ENCODE measurements around the gene LALBA.
"Not testable (repeated sequence)": the region's sequence is repeated elsewhere in the genome, so short reads cannot be mapped to it uniquely, and the experiment has no call there.

Gene LALBA

DNA sequence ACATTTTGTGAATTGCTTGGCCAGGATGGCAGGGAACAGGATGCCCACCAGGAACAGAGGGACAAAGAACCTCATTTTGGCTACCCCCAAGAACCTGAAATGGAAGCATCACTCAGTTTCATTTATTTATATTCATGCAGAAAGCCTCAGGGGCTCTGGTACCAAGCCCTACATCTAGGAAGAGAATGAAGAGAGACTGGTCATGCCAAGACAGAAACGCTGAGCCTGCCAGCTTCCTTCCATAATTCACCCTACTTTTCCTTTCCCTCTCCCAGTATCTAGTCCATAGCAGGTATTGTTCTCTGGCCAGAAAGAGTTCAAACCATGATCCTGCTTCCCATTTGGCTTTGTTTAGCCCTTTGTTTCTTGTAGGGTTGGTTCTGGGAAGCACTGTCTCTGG is at the start of gene LALBA:
Gene LALBA, minus strand, starts transcription at position 101 of the 400 bp plus-strand sequence. Its CDS starts 26 bp downstream, at position 75.
- no peak for DNase-seq

DNA sequence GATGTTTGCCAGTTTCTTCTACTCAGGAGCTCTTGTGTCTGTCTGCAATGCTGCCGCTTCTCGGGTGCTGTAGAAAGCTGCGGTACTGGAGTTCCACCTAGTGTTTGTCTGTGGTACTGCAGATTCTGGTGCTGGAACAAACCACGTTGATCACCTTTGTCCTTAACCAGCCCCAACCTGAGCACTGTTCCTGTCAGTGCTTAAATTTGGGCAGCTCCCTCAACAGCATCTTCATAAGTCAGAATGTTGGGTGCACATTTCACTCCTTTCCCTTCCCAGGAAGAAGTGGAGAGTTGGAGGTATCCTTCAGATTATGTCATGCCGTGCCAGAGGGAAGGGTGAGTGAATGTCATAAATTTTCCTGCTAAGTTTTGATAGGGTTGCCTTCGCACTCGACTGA is 48.7 kb upstream of the LALBA start:
- peak; percentile 60 to 81 for DNase-seq

DNA sequence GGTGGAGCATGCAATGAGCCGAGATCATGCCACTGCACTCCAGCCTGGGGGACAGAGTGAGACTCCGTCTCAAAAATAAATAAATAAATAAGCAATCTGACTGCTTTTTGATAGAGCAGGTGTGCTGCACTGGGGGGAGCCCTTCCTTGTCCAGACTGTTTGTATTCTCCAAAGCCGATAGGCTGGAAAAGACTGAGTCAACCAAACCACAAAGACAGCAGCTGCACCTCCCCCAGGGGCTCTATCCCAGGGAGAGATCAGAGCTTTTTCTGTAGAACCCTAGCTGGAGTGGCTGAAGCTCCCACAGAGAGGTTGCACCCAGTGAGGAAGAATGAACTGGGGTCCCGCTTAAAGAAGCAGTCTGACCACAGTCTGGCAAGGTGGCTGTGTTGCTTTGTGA is 45.8 kb upstream of the LALBA start:
- no peak for DNase-seq

DNA sequence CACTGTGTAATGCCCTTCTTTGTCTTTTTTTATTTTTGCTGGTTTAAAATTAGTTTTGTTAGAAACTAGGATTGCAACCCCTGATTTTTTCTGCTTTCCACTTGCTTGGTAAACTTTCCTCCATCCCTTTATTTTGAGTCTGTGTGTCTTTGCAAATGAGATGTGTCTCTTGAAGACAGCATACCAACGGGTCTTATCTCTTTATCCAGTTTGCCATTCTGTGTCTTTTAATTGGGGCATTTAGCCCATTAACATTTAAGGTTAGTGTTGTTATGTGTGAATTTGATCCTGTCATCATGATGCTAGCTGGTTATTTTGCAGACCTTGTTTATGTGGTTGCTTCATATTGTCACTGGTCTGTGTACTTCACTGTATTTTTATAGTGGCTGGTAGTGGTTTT is 43.5 kb upstream of the LALBA start:
- no peak for DNase-seq

DNA sequence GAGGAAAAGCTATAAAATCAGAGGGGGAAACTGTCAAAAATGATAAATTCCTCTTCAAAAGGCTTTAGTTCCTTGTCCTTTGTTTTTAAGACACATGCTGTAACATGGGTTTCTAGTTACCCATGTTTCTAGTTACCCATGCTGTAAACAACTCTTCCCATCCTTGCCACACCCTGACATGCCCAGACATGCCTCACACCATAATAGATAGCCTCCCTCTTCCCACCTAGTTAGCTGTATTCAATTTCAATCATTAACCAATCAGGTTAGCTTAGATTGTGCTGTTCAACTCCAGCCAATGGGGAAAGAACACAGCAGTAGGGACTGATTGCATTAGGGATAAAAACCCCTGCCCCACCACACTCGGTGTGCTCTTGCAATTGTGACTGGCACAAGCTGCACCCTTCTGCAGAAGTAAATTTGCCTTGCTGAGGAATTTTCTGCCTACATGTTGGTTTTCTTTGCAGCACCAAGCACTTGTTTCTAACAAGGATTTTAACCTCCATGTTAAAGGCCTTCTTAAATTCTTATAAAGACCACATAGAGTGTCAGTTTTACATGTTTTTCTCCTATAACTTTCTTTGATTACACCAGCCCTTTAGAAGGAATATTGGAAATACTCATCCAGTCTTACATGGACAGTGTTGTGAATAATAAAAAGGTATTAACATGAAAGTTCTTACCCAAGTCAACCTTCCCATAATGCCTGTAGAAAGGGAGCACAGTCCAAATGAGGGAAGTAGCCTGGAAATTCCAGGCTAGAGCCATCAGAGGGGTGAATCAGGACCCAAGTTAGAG is 32.5 kb upstream of the LALBA start:
- peak; percentile 5 to 6 for DNase-seq

DNA sequence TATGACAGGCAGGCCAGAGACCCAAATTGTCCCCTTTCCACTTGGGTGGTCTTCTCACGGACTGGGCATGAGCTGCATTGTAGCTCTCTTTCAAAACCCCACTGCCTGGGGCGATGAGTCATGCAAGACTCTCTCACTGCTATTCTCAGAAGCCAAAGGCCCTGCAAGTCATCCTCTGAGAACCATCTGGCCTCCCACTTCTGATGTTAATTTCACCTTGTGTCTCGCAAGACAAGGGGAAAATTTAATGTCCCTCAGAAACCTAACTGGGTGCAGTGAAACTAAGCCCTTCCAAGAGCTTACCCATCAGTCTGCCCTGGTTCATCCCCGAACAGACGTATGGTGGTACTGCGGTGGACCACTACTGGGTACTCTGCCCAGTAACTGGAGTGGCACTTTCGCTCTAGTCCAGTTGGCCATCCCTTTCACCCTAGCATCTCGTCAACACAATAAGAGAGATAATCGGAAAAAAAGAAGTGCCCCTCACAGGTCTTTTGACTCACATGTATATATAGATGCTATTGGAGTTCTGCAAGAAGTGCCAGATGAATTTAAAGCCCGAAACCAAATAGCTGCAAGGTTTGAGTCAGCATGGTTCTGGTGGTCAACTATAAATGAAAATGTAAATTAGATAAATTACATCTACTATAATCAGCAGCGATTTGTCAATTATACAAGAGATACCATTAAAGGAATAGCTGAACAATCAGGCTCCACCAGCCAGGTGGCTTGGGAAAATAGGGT is 31.3 kb upstream of the LALBA start:
- no peak for DNase-seq

DNA sequence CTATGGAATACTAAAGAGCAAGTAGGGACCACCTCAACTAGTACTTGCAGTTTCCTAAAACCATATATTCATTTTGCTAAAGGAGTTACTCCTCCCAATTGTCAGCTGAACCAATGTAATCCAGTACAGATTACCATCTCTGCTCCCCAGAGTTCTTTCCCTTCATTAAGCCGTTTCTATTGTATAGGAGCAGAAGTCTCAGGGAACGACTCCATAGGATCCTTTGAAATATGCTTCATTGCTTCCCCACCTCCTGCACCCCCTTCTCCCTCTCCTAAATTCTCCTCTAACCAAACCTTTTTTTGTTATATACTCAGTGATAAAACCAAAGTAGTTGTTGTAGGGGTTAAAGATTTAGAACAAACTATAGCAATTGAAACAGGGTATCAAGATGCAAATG is 30.7 kb upstream of the LALBA start:
- no peak for DNase-seq

DNA sequence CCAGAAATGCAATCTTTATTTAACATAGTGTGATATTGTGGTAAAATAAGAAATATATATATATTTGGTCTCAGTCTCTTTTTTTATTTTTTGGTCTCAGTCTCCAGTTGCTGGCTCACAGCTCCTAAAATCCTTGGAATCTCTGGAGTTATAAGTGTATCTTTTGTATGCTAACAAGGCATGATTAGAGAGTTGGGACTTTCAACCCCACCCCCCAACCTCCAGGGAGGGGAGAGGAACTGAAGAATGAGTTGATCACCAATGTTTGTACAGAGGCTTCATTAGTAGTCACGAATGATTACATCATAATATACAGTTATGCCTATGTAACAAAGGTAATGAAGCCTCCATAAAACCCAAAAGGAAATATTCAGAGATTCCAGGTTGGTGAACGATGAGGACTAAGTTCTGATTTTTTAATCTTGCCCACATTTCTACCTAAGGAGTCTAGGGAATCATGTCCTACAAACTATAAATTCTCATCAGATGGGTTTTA is 22.8 kb upstream of the LALBA start:
- DNase-seq: no peak

DNA sequence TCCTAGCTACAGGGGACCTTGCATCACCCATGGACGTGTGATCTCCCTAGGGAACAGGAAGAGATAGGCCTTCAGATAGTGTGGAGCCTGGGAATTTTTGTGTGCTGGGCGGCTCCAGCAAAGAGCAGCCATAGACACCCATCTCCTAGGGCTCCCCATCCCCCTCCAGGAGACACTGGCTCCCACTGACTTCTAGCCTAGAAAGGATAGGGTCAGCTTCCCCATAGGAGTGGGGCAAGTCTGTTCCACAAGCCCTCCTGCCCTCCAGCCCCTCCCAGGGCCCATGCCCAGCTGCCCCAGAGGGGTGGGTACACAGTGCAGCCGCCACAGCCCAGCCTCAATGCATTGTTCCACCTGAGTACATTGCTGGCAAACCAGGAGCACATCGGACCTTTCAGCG is 16.5 kb upstream of the LALBA start:
- no peak for DNase-seq

DNA sequence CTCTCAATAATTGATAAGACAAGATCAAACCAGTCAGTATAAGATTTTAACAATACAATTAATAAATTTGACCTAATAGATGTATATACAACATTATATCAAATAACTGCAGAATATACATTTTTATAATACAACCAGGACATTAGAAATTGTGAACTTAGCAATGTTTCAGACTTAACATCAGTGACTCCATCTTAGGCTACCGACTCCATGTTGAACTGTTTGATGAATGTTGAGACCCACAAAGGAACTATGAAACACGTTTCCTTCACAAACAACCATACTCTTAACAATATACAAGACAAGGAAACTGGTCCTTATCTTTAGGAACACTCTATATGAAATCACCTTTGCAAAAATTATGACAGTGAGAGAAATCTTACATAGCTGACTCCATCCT is 13.9 kb upstream of the LALBA start:
- no peak for DNase-seq

DNA sequence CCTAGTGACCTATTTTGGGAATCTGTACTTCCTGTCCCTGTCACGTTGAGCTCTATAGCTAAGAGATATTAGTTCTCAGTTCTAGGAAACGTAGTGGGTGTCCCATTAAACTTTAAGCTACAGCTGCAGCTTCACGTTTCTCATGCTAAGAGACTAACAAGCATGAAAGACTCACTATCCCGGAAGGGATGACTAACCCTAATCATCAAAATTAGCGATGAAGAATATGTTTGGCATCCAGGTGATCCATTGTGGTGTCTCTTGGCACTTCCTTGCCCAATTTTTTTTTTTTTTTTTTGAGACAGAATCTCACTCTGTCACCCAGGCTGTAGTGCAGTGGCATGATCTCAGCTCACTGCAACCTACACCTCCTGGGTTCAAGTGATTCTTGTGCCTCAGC is 11.0 kb upstream of the LALBA start:
- no peak for DNase-seq

DNA sequence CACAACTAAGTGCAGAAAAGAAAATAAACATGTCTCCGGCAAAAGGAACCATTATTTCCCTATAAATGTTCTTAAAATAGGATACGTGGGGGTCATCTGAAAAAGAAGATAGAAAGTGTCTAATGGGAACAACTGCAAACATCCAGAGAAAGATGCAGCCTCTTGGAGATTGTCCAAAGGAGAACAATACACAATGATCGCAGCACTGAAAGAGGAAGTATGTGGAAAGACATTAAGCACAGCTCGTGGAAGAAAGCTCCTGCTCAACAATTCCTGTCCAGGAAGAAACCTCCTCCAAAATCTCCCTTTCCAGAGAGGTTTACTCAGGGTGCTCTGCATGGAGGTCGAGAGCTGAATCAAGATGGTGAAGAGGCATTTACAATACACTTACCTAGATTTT is 2.5 kb upstream of the LALBA start:
- DNase-seq: no peak

DNA sequence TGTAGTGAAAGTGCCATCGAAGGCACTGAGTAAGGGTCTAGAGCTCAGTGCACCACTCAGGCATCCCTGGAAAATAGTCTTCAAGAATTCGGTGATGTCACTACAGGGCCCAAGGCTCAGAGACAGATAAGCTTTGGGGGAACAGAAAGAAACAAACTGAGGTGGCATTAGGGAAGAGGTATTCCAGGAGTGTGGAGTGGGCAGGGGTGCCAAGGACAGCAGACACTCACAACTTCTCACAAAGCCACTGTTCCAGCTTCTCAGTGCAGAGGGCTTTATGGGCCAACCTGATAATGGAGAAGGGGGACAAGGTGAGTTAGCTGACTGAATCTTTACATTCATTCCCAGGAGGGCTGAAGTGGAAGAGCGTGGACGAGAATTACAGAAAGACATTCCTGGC is 2.1 kb downstream of the LALBA start:
- DNase-seq: no peak

DNA sequence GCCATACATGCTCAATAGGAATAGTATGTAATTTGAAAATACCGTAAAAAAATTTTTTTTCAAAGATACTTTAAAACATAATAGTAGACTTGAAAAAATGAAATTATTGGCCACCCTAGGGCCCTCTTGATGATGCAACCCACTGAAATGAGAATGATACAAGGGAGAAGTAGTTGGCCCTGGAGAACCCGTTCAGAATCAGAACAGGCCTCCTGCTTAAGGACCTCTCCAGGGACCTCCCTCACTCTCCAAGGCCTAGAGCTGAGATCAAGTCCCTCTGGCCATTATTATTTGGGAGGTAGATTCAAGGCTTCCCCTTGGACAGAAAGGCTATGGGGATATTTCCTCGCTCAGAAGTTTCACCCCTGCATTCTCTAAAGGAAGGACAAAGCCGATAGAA is 11.9 kb downstream of the LALBA start:
- no peak for DNase-seq

DNA sequence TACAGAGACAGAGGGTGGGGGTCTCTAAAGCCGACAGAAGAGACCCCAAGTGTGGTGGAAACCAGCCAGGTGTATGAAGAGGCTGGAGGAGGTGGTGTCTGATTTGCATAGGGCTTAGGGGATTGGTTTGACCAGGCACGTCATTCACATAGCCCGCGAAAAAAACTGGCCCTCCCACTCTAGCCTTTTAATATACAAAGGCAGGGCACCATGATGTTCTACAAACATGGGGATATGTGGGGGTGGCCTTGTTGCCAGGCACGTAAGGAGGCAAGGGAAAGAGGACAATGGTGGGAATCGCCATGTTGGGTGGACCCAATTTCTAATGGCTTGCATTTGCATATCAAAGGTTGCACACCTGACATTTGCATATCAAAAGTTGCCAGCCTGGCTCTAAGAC is 13.2 kb downstream of the LALBA start:
- DNase-seq: peak in 1 of 2 experiments; percentile 3

DNA sequence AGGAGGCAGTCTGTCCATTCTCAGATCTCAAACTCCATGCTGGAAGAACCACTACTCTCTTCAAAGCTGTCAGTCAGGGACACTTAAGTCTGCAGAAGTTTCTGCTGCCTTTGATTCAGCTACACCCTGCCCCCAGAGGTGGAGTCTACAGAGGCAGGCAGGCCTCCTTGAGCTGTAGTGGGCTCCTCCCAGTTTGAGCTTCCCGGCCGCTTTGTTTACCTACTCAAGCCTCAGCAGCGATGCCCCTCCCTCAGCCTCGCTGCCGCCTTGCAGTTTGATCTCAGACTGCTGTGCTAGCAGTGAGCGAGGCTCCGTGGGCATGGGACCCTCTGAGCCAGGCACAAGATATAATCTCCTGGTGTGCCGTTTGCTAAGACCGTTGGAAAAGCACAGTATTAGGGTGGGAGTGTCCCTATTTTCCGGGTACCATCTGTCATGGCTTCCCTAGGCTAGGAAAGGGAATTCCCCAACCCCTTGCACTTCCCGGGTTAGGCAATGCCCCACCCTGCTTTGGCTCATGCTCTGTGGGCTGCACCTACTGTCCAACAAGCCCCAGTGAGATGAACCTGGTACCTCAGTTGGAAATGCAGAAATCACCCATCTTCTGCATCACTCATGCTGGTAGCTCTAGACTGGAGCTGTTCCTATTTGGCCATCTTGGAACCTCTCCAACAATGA is 16.0 kb downstream of the LALBA start:
- DNase-seq: peak in 1 of 2 experiments; percentile 6

DNA sequence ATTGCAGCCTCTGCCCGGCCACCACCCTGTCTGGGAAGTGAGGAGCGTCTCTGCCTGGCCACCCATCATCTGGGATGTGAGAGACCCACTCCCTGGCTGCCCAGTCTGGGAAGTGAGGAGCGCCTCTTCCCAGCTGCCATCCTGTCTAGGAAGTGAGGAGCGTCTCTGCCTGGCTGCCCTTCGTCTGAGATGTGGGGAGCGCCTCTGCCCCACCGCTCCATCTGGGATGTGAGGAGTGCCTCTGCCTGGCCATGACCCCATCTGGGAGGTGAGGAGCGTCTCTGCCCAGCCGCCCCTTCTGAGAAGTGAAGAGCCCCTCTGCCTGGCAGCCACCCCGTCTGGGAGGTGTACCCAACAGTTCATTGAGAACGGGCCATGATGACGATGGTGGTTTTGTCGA is 18.2 kb downstream of the LALBA start:
- not testable (repeated sequence) for DNase-seq

DNA sequence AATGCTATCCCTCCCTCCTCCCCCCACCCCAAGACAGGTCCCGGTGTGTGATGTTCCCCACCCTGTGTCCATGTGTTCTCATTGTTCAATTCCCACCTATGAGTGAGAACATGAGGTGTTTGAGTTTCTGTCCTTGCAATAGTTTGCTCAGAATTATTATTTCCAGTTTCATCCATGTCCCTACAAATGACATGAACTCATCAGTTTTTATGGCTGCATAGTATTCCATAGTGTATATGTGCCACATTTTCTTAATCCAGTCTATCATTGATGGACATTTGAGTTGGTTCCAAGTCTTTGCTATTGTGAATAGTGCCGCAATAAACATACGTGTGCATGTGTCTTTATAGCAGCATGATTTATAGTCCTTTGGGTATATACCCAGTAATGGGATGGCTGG is 22.8 kb downstream of the LALBA start:
- not testable (repeated sequence) for DNase-seq

DNA sequence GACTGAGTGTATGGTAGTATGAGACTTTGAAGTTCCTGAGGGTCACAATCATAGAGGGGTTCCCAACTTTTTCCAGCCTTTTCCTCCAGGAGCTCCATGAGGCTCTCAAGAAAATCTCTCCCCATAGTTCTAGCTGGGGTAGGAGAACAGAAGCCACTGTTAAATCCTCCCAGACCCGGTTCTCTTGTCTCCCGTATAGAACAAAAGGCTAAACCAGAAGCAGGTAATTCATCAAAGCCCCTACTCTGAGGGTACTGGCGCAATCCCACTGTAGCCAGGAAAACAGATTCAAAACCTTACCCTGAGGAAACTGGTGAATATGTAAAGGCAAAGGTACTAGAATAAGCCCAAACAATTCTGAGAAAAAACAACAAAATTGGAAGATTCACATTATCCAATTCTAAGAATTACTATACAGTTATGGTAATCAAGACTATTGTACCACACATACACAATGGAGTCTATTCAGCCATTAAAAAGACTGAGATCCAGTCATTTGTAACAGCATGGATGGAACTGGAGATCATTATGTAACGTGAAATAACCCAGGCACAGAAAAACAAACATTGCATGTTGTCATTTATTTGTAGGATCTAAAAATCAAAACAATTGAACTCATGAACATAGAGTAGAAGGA is 23.9 kb downstream of the LALBA start:
- DNase-seq: no peak

DNA sequence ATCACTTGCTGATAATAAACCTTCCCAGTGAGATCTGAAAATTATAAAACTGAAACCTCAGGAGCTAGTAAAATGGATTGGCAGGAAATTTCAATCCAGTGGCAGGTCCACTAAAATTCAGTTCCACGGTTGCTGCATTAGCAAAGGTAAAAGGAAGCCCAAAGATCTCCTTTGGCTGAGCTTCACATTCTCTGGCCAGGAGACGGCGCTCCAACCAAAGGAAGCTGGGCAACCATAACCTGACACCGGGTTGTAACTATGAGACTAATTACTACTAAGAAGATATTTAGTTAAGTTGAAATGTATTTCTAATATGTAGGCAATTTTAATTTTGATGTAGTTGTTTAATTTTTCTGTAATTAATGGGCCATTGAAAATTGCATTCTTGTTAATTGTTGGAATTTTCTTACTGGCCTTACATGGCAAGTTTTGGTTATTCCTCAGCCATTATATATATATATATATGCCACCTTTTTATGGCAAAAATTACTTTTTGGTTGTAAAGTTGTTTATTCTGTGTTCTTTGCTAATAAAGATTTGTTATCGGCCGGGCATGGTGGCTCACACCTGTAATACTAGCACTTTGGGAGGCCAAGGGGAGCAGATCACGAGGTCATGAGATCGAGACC is 27.4 kb downstream of the LALBA start:
- DNase-seq: peak in 1 of 2 experiments; percentile 39

DNA sequence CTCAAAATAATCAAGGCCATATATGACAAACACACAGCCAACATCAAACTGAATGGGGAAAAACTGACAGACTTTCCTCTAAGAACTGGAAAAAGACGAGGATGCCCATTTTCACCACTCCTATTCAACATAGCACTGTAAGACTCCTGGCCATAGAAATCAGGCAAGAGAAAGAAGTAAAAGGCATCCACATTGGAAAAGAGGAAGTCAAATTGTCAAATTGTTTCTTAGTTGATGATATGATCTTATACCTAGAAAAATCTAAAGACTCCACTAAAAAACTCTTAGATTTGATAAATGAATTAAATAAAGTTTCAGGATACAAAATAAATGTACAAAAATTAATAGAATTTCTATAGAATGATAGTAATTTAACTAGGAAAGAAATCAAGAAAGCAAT is 33.2 kb downstream of the LALBA start:
- DNase-seq: no peak

DNA sequence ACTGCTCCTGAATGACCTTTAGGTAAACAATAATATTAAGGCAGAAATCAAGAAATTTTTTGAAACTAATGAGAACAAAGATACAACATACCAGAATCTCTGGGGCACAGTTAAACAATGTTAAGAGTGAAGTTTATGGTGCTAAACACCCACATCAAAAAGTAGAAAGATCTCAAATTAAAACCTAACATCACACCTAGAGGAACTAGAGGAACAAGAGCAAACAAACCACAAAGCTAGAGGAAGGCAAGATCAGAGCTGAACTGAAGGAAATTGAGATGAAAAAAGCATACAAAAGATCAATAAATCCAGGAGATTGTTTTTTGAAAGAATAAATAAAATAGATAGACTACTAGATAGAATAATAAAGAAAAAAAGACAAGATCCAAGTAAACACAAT is 37.2 kb downstream of the LALBA start:
- no peak for DNase-seq
